Activated naive CD4-positive, alpha-beta T cell treated with anti-CD3 and anti-CD28 coated beads for 36 hours (primary cell): ENCODE measurements around the gene ZNF18. TPM values are rescaled to one million over a fixed set of nuclear protein-coding genes. Genes with fewer than 3 reads are reported as not detected.

Experiments
- CTCF ChIA-PET: fragments of 350-600 bp; sonication (Branson Sonifier 250); formaldehyde crosslinking; loops from one replicate; lab custom pipeline; 2021; ENCODE audit warnings: antibody characterized with exemption; lab: Charles Lee
- DNase-seq: peaks from one replicate; pipeline ENCODE4 v3.0.0-alpha.2; 2020
- H3K27ac Mint-ChIP-seq: one replicate; pipeline ENCODE4 v1.8.0; 2021; ENCODE audit warnings: mild to moderate bottlenecking, mixed read lengths
- H3K27me3 Mint-ChIP-seq: one replicate; pipeline ENCODE4 v1.8.0; 2021; ENCODE audit warnings: low read depth, mixed read lengths
- H3K36me3 Mint-ChIP-seq: one replicate; pipeline ENCODE4 v1.8.0; 2021; ENCODE audit warnings: low read depth, mixed read lengths
- H3K4me1 Mint-ChIP-seq: one replicate; pipeline ENCODE4 v1.8.0; 2021; ENCODE audit warnings: low read depth, mixed read lengths
- H3K4me3 Mint-ChIP-seq: one replicate; pipeline ENCODE4 v1.8.0; 2021; ENCODE audit warnings: mild to moderate bottlenecking, moderate library complexity, mixed read lengths
- H3K9me3 Mint-ChIP-seq: one replicate; pipeline ENCODE4 v1.8.0; 2021; ENCODE audit warnings: mixed read lengths
- intact Hi-C: fragments of 100-400 bp; cut with micrococcal nuclease; formaldehyde crosslinking; loops from one replicate; pipeline ENCODE4 v1.15.1; 2023
- total RNA-seq, 2 experiments: library from RNA; stranded (reverse); gene quantifications; one replicate each; pipeline ENCODE4 v1.2.3, GENCODE V29; 2021

The ZNF18 gene, protein sequence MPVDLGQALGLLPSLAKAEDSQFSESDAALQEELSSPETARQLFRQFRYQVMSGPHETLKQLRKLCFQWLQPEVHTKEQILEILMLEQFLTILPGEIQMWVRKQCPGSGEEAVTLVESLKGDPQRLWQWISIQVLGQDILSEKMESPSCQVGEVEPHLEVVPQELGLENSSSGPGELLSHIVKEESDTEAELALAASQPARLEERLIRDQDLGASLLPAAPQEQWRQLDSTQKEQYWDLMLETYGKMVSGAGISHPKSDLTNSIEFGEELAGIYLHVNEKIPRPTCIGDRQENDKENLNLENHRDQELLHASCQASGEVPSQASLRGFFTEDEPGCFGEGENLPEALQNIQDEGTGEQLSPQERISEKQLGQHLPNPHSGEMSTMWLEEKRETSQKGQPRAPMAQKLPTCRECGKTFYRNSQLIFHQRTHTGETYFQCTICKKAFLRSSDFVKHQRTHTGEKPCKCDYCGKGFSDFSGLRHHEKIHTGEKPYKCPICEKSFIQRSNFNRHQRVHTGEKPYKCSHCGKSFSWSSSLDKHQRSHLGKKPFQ
- total RNA-seq: 1 to 10 TPM; 8.1 to 8.2 TPM

DNA sequence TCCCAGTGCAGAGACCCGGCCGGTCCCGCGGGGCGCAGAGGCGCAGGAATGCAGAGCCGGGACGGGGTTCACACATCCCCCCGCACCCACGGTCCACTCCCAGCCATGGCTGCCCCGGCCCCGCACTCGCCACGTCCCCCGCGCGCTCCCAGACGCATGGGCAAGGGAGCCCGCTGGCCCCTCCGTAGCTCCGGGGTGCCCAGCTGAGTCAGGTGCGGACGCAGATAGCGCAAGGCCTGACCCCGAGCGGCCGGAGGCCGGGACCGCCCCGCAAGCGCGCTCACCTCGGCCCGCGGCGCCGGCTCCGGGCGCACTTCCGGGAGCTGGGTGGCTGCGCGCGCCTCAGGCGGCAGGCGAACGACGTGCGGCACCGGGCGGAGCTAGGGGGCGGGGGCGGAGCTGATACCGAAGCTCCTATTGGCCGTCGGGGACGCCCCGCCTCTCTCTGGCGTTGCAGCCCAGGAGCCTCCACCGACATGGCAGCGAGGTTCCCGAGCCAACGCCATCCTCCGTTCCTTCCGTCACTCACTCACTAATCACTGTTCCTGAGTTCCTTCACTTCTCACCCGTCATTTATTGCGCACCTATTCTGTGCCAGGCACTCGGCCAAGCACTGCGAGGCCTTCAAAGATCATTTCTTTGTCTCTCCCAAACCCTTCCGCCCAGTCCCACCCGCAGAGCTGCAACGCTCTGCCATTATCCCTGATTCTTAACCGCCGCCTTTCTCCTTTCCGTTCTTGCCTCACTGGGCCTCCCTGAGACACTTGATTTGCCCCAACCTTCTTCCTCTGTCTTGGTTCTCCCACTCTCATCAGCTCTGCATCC is at the start of gene ZNF18:
Gene ZNF18 (minus strand): TSS at position 329 of the 825 bp plus-strand sequence. CDS start 4,646 bp downstream, outside the sequence.
- Mint-ChIP-seq H3K4me1 (peaks cover 24% of the 10 kb centered on the region), H3K27ac (peak within 1 kb of the TSS; percentile 82), H3K36me3 (peaks cover 9% of the 10 kb centered on the region), H3K4me3 (peak within 1 kb of the TSS; percentile 88), H3K9me3 (no peaks in the 10 kb centered on the region), H3K27me3 (no peaks in the 10 kb centered on the region)
- peak; percentile 95 for DNase-seq
- intact Hi-C loops: loop anchor here (1.0 to 10.0 kb wide), 5 partner anchors 23 to 1263 kb away; partner anchors contain the start of genes ELAC2, MAP2K4 and TMEM220
- CTCF ChIA-PET: interaction anchor here (0.6 to 1.4 kb wide), 4 partner anchors 11 to 1426 kb away, joined by 3 read pairs; partner anchors contain the start of gene MAP2K4

DNA sequence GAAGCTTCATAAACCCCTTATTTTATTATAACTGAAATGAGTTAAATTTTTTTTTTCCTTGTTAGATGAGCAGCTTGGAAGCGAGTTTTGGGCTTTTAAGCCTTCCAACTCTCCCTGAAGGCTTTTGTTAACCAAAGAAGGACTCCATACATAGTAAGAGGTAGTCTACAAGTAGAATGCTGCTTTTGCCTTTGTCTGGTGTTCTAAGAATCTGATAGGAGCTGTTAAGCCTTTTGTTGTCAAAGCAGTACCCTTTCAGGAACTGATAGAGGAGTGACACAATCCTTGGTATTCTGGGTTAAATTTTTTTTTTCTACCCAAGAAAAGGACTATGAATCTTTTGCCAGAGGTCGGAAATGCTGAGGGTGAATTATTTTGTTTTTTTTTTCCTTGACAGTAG is 49.5 kb upstream of the ZNF18 start:
- CTCF ChIA-PET: no interaction called here
- peaks cover 1% of the 10 kb centered on the region for H3K9me3 Mint-ChIP-seq
- no peaks in the 10 kb centered on the region for H3K27me3 Mint-ChIP-seq
- intact Hi-C loops: no loop called here
- H3K27ac Mint-ChIP-seq: no peak overlapping the region
- peaks cover 66% of the 10 kb centered on the region for H3K4me1 Mint-ChIP-seq
- peaks cover 4% of the 10 kb centered on the region for H3K36me3 Mint-ChIP-seq
- DNase-seq: no peak
- no peak overlapping the region for H3K4me3 Mint-ChIP-seq

DNA sequence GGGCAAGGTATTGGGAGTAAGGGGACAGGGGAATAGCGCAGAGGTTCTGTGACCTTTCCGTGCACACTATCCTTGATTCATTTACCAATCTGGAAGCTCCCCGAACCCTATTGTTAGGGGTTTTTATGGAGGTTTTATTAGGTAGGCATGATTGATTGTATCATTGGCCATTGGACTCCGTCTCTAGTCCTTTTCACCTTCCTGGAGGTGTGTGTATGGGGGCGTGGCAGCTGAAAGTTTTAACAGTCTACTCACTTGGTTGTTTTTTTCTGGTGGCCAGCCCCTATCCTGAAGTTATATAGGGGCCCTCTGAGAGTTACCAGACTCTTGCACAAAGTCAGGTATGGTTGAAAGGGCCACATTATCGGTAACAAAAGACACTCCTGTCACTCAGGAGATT is 46.4 kb upstream of the ZNF18 start:
- H3K4me1 Mint-ChIP-seq: peaks cover 58% of the 10 kb centered on the region
- H3K36me3 Mint-ChIP-seq: peaks cover 4% of the 10 kb centered on the region
- CTCF ChIA-PET: interaction anchor here (1.5 kb wide), 1 partner anchor 11 kb away, joined by 3 read pairs; no protein-coding TSS in a partner anchor
- intact Hi-C loops: no loop called here
- DNase-seq: no peak
- H3K4me3 Mint-ChIP-seq: no peak overlapping the region
- peaks cover 1% of the 10 kb centered on the region for H3K9me3 Mint-ChIP-seq
- H3K27ac Mint-ChIP-seq: no peak overlapping the region
- H3K27me3 Mint-ChIP-seq: no peaks in the 10 kb centered on the region

DNA sequence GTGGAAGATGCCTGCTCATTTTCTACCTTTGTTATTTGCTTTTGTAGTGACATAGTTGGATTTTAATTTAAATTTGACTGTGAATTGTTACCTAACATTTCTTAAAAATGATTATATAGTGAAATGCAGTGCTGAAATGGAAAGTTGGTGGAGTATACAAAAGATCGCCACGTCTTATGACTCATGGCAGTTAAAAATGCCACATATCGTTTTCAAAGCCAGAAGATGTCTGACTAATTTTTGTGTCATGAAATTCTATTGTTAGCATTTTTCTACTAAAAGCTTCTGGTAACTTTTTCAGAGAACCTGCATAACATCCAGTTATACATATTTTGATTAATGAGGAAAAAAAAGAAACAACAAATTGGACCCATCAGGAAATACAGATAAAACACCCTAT is 44.0 kb upstream of the ZNF18 start:
- CTCF ChIA-PET: no interaction called here
- Mint-ChIP-seq H3K4me3 (no peak overlapping the region), H3K9me3 (peaks cover 1% of the 10 kb centered on the region), H3K27me3 (no peaks in the 10 kb centered on the region), H3K4me1 (peaks cover 54% of the 10 kb centered on the region), H3K27ac (peak overlapping the region; percentile 50), H3K36me3 (peaks cover 10% of the 10 kb centered on the region)
- DNase-seq: peak; percentile 8
- intact Hi-C loops: loop anchor here (2.0 kb wide), 1 partner anchor 17 kb away; no protein-coding TSS in a partner anchor

DNA sequence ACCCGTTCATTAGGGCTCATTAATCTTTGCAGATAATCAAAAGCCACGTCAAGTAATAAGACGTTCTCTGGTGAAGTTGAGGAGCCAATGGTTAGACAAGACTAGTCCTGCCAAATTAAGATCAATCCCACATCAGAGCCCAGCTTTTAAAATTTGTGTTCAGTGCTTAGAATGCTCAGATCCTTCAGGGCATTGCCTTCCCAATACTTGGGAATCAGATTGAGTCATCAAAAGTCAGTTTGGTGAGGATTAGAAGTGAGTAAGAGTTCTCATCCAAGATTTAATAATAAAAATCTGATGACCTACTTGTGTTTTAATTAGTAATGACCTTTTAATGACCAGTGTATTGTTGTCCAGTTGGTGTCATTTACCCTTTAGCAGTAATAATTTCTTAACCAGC is 43.2 kb upstream of the ZNF18 start:
- peaks cover 1% of the 10 kb centered on the region for H3K9me3 Mint-ChIP-seq
- no peak overlapping the region for H3K4me3 Mint-ChIP-seq
- H3K27me3 Mint-ChIP-seq: no peaks in the 10 kb centered on the region
- CTCF ChIA-PET: no interaction called here
- H3K27ac Mint-ChIP-seq: no peak overlapping the region
- peaks cover 51% of the 10 kb centered on the region for H3K4me1 Mint-ChIP-seq
- peaks cover 11% of the 10 kb centered on the region for H3K36me3 Mint-ChIP-seq
- intact Hi-C loops: loop anchor here (2.0 kb wide), 1 partner anchor 16 kb away; no protein-coding TSS in a partner anchor
- DNase-seq: no peak

DNA sequence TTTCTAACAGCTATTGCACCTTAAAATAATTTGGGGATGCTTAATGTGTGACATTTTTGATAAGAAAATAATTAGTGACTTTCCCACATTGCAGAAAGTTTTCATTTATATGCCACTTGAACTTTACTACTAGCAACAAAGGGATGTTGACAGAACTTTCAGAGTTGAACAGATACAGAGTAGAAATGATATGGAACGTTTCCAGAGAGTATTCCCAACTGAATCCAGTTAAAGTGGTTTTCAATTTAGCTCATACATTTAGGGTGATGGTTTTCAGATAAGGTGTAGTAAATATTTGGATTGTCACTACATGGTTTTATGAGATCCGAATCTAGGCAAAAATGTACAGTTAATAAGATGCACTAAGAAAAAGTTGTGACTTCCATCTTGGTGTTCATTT is 40.7 kb upstream of the ZNF18 start:
- no peaks in the 10 kb centered on the region for H3K27me3 Mint-ChIP-seq
- H3K36me3 Mint-ChIP-seq: peaks cover 17% of the 10 kb centered on the region
- intact Hi-C loops: no loop called here
- H3K9me3 Mint-ChIP-seq: peaks cover 1% of the 10 kb centered on the region
- no peak overlapping the region for H3K4me3 Mint-ChIP-seq
- no peak for DNase-seq
- CTCF ChIA-PET: no interaction called here
- H3K27ac Mint-ChIP-seq: no peak overlapping the region
- H3K4me1 Mint-ChIP-seq: peaks cover 41% of the 10 kb centered on the region

DNA sequence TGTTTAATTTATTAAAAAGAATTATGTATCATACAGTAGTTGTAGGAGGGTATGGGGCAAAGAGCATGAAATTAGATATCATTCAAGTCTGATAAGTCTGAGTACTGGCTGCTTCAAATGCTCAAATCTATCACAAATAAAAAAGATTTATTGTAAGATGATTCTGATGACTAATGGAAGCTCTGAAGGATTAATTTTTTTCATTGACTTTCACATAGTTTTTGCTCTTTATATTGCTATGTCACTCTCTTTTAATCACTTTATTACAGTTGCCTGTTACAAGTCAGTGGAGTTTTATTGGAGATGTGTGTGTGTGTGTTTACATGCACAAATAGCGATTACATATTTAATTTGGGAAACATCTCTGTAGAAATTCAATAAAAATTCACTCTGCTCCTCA is 38.4 kb upstream of the ZNF18 start:
- peaks cover 12% of the 10 kb centered on the region for H3K36me3 Mint-ChIP-seq
- peaks cover 39% of the 10 kb centered on the region for H3K4me1 Mint-ChIP-seq
- CTCF ChIA-PET: no interaction called here
- no peaks in the 10 kb centered on the region for H3K9me3 Mint-ChIP-seq
- H3K4me3 Mint-ChIP-seq: no peak overlapping the region
- no peak for DNase-seq
- intact Hi-C loops: no loop called here
- no peaks in the 10 kb centered on the region for H3K27me3 Mint-ChIP-seq
- H3K27ac Mint-ChIP-seq: no peak overlapping the region

DNA sequence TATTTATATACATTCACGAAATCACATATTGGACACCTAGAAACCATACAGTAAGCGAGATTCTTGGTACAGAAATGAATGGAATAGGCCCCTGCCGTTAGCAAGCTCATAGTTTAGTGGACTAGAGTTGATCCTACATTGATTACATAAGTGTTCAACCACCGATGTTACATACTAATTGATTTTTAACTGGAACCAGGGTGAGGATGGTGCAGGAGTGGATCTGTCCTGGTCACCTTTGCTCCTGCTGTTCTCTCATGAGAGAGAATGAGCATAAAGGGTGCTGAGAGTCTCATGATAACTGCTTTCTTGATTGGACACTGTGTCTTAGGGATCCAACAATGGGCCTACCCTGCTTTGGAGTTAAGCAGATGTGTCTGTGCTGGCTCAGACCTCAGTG is 37.3 kb upstream of the ZNF18 start:
- Mint-ChIP-seq H3K36me3 (peaks cover 12% of the 10 kb centered on the region), H3K4me1 (peaks cover 41% of the 10 kb centered on the region), H3K4me3 (no peak overlapping the region), H3K27ac (no peak overlapping the region), H3K9me3 (no peaks in the 10 kb centered on the region), H3K27me3 (no peaks in the 10 kb centered on the region)
- DNase-seq: no peak
- intact Hi-C loops: no loop called here
- CTCF ChIA-PET: no interaction called here

DNA sequence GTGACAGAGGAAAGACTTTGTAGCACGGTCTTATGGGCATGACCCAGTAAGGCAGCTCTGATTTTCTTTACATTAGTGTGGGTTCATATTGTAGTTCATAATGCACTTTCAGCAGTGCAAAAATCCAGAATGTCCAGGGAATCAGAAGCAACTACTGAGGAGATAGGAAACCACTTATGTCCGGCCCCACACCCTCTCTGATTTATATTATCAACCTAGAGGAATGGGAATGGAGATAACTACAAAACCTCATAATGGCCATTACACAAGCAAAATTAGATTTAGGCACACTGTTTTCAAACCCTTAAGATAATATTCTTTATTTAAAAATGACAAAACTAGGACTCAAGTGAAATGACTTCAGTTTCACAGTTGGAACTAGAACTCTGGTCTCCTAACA is 31.3 kb upstream of the ZNF18 start:
- Mint-ChIP-seq H3K36me3 (peaks cover 4% of the 10 kb centered on the region), H3K9me3 (no peaks in the 10 kb centered on the region), H3K4me1 (peaks cover 65% of the 10 kb centered on the region), H3K4me3 (no peak overlapping the region), H3K27ac (no peak overlapping the region), H3K27me3 (no peaks in the 10 kb centered on the region)
- DNase-seq: no peak
- CTCF ChIA-PET: no interaction called here
- intact Hi-C loops: loop anchor here (2.0 kb wide), 1 partner anchor 28 kb away; no protein-coding TSS in a partner anchor

DNA sequence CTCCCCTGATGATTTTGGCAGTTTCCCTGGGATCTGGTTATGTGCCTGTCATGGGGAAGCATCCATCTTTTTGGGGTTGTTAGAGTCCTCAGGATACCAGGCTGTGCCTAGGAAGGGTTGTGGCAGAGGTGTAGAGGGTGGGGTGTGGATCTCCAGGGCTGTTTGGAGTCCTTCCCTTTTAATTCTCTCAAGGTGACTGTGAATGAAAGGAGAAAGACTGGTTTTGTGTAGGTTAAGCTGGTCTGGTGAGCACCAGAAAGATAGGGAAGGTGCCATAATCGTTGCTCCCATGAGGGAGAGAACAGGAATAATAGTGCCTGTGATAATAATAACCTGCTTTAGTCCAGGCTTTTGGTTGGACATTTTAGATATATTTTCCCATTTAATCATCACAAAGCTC is 30.4 kb upstream of the ZNF18 start:
- no peak for DNase-seq
- Mint-ChIP-seq H3K4me1 (peaks cover 74% of the 10 kb centered on the region), H3K4me3 (no peak overlapping the region), H3K27me3 (no peaks in the 10 kb centered on the region), H3K27ac (no peak overlapping the region), H3K36me3 (peaks cover 4% of the 10 kb centered on the region), H3K9me3 (no peaks in the 10 kb centered on the region)
- intact Hi-C loops: loop anchor here (2.0 kb wide), 1 partner anchor 29 kb away; no protein-coding TSS in a partner anchor
- CTCF ChIA-PET: no interaction called here

DNA sequence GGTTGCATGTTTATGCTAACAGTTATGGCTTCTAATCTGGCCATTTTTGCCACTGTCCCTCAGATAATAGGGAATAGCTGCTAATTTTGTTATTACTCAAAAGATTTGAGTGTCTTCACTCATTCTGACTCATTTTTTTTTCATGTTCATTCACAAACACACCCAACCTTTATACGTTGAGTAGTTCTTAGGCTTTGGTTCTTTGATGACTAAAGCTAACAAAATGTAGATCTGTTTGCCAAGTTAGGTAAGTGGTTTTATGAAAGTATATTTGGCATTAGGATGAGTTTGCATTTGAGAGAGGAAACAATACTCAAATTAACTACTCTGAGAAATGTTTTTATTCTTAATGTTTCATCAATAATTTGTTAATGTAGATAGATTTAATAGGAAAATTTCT is 27.1 kb upstream of the ZNF18 start:
- peaks cover 4% of the 10 kb centered on the region for H3K36me3 Mint-ChIP-seq
- no peak for DNase-seq
- CTCF ChIA-PET: no interaction called here
- peaks cover 71% of the 10 kb centered on the region for H3K4me1 Mint-ChIP-seq
- no peak overlapping the region for H3K4me3 Mint-ChIP-seq
- intact Hi-C loops: loop anchor here (2.0 kb wide), 1 partner anchor 16 kb away; no protein-coding TSS in a partner anchor
- no peaks in the 10 kb centered on the region for H3K27me3 Mint-ChIP-seq
- no peak overlapping the region for H3K27ac Mint-ChIP-seq
- H3K9me3 Mint-ChIP-seq: no peaks in the 10 kb centered on the region

DNA sequence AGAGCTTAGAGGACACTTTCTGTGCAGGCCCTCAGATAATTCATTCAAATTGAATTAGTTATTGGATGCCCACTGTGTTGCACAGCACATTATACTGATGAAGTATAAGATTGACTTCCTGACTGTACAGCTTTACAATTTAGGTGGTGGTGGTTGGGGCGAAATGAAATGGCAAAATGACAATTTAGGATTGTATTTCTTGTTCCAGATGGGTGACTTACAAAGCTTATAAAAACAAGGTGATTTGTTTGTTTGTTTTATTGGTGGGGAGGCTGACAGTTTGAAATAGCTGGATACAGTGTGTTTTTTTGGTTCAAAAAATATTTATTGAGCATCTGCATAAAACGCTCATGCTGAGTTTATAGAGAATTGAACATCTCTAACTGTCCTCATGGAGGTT is 25.0 kb upstream of the ZNF18 start:
- intact Hi-C loops: no loop called here
- Mint-ChIP-seq H3K27me3 (no peaks in the 10 kb centered on the region), H3K9me3 (no peaks in the 10 kb centered on the region), H3K4me1 (peaks cover 58% of the 10 kb centered on the region), H3K27ac (no peak overlapping the region), H3K36me3 (no peaks in the 10 kb centered on the region), H3K4me3 (peak overlapping the region; percentile 44)
- no peak for DNase-seq
- CTCF ChIA-PET: interaction anchor here (1.1 to 1.3 kb wide), 3 partner anchors 25 to 1007 kb away, joined by 3 to 4 read pairs (median 4); partner anchors contain the start of gene ZNF18
